ENCODE results near the gene CSRP2.

The CSRP2 gene

GRCh38 chr12:76920172-76921099 lies 41.6 kb upstream of the CSRP2 start:
- no peak for TF ChIP-seq CTCF (IDR thresholded peaks at IDR 0.05; ENCODE audit: low read depth, low read length, missing control alignments)
- H3K4me3 ChIP-seq (ENCODE audit: low read depth, low read length), result no peak overlapping the region
- no peak for DNase-seq (ENCODE audit: low read depth)

GRCh38 chr12:76919383-76920171 lies 40.8 kb upstream of the CSRP2 start:
- DNase-seq (ENCODE audit: low read depth), result no peak
- TF ChIP-seq CTCF (IDR thresholded peaks at IDR 0.05; ENCODE audit: low read depth, low read length, missing control alignments), result no peak
- no peak overlapping the region for H3K4me3 ChIP-seq (ENCODE audit: low read depth, low read length)

GRCh38 chr12:76916170-76916540 lies 37.3 kb upstream of the CSRP2 start:
- no peak for TF ChIP-seq CTCF (IDR thresholded peaks at IDR 0.05; ENCODE audit: low read depth, low read length, missing control alignments)
- H3K4me3 ChIP-seq (ENCODE audit: low read depth, low read length), result no peak overlapping the region
- DNase-seq (ENCODE audit: low read depth), result no peak

- H3K4me3 ChIP-seq (ENCODE audit: low read depth, low read length), result no peak overlapping the region
- no peak for TF ChIP-seq CTCF (IDR thresholded peaks at IDR 0.05; ENCODE audit: low read depth, low read length, missing control alignments)
- no peak for DNase-seq (ENCODE audit: low read depth)
Measured at GRCh38 chr12:76915361-76916169, 36.7 kb upstream of the CSRP2 start.

- no peak overlapping the region for H3K4me3 ChIP-seq (ENCODE audit: low read depth, low read length)
- DNase-seq (ENCODE audit: low read depth), result no peak
- TF ChIP-seq CTCF (IDR thresholded peaks at IDR 0.05; ENCODE audit: low read depth, low read length, missing control alignments), result no peak
Measured at GRCh38 chr12:76914102-76914859, 35.5 kb upstream of the CSRP2 start.

- TF ChIP-seq CTCF (IDR thresholded peaks at IDR 0.05; ENCODE audit: low read depth, low read length, missing control alignments), result no peak
- no peak overlapping the region for H3K4me3 ChIP-seq (ENCODE audit: low read depth, low read length)
- no peak for DNase-seq (ENCODE audit: low read depth)
Measured at GRCh38 chr12:76909290-76909689, 30.5 kb upstream of the CSRP2 start.

Data from GM12864 (cell line).